GM23338 (cell line): ENCODE results near the gene BMPR1B.

ENCODE experiments used
- POLR2AphosphoS5 ChIP-seq: IDR thresholded peaks from 2 replicates; pipeline ENCODE4 v1.6.1; 2016; ENCODE audit warnings: antibody characterized with exemption, low read depth
- TF ChIP-seq, protein P1 (sequence below), 2 experiments: fragments of 200-600 bp in 1 of 2; sonication (generic) in 1 of 2; conservative IDR thresholded peaks; 2 replicates each; pipeline versions ENCODE4 v1.5.1 to v1.6.1; 2016 to 2017; ENCODE audit warnings: antibody characterized with exemption in 2 of 2, low read depth in 2 of 2, mild to moderate bottlenecking in 2 of 2, moderate library complexity in 1 of 2

GRCh38 chr4:94814237-94814636 lies 56.5 kb downstream of the BMPR1B start:
- TF ChIP-seq POLR2AphosphoS5: no peak
- TF ChIP-seq, protein P1, sequence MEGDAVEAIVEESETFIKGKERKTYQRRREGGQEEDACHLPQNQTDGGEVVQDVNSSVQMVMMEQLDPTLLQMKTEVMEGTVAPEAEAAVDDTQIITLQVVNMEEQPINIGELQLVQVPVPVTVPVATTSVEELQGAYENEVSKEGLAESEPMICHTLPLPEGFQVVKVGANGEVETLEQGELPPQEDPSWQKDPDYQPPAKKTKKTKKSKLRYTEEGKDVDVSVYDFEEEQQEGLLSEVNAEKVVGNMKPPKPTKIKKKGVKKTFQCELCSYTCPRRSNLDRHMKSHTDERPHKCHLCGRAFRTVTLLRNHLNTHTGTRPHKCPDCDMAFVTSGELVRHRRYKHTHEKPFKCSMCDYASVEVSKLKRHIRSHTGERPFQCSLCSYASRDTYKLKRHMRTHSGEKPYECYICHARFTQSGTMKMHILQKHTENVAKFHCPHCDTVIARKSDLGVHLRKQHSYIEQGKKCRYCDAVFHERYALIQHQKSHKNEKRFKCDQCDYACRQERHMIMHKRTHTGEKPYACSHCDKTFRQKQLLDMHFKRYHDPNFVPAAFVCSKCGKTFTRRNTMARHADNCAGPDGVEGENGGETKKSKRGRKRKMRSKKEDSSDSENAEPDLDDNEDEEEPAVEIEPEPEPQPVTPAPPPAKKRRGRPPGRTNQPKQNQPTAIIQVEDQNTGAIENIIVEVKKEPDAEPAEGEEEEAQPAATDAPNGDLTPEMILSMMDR (conservative IDR thresholded peaks at IDR 0.05; ENCODE audit: low read depth in 2 of 2): no peak
